CD4-positive, alpha-beta T cell treated with Interleukin-17A for 4 hours (primary cell): ENCODE results near the gene TMEM161B.
A peak's percentile ranks its signal among the peaks of the same experiment; 100 is the strongest.
"Not testable (repeated sequence)": the region's sequence is repeated elsewhere in the genome, so short reads cannot be mapped to it uniquely, and the experiment has no call there.

Experiments used
- DNase-seq: peaks from one replicate; pipeline ENCODE4 v3.0.0-alpha.2; 2020; ENCODE audit warnings: mixed read lengths

The TMEM161B gene

GRCh38 chr5:88248743-88249540 is 19.7 kb downstream of the TMEM161B start:
- DNase-seq: no peak

- no peak for DNase-seq
These were observed 20.6 kb downstream of the TMEM161B start for GRCh38 chr5:88248094-88248493.

- DNase-seq: no peak
These were observed 22.8 kb downstream of the TMEM161B start for GRCh38 chr5:88245893-88246244.

- DNase-seq: no peak
These were observed 23.3 kb downstream of the TMEM161B start for GRCh38 chr5:88245241-88245892.

GRCh38 chr5:88244686-88245085 is 24.0 kb downstream of the TMEM161B start:
- no peak for DNase-seq

- not testable (repeated sequence) for DNase-seq
These were observed 25.2 kb downstream of the TMEM161B start for GRCh38 chr5:88243493-88243892.

GRCh38 chr5:88238732-88239131 is 29.9 kb downstream of the TMEM161B start:
- DNase-seq: no peak

GRCh38 chr5:88236866-88237642 is 31.6 kb downstream of the TMEM161B start:
- DNase-seq: no peak

GRCh38 chr5:88235828-88236227 is 32.8 kb downstream of the TMEM161B start:
- DNase-seq: no peak

GRCh38 chr5:88235346-88235745 is 33.3 kb downstream of the TMEM161B start:
- no peak for DNase-seq

- DNase-seq: no peak
These were observed 38.0 kb downstream of the TMEM161B start for GRCh38 chr5:88230546-88231066.

- DNase-seq: no peak
These were observed 41.7 kb downstream of the TMEM161B start for GRCh38 chr5:88226881-88227450.

GRCh38 chr5:88214655-88215054 is 54.0 kb downstream of the TMEM161B start:
- DNase-seq: no peak

GRCh38 chr5:88207575-88207974 is 61.1 kb downstream of the TMEM161B start:
- DNase-seq: no peak

- peak; percentile 15 for DNase-seq
These were observed 64.5 kb downstream of the TMEM161B start for GRCh38 chr5:88203981-88204750.

GRCh38 chr5:88195636-88196035 is 73.0 kb downstream of the TMEM161B start:
- DNase-seq: no peak

GRCh38 chr5:88193896-88194295 is 74.7 kb downstream of the TMEM161B start:
- DNase-seq: no peak

GRCh38 chr5:88190106-88190834 is 78.4 kb downstream of the TMEM161B start:
- DNase-seq: no peak

GRCh38 chr5:88189484-88189883 is 79.2 kb downstream of the TMEM161B start:
- not testable (repeated sequence) for DNase-seq

GRCh38 chr5:88188458-88189132 is 80.0 kb downstream of the TMEM161B start:
- DNase-seq: no peak

GRCh38 chr5:88183255-88183654 is 85.4 kb downstream of the TMEM161B start:
- DNase-seq: no peak
